ENCODE results near the gene SF3B4.
"Not testable (repeated sequence)": the region's sequence is repeated elsewhere in the genome, so short reads cannot be mapped to it uniquely, and the experiment has no call there.

The SF3B4 gene, protein sequence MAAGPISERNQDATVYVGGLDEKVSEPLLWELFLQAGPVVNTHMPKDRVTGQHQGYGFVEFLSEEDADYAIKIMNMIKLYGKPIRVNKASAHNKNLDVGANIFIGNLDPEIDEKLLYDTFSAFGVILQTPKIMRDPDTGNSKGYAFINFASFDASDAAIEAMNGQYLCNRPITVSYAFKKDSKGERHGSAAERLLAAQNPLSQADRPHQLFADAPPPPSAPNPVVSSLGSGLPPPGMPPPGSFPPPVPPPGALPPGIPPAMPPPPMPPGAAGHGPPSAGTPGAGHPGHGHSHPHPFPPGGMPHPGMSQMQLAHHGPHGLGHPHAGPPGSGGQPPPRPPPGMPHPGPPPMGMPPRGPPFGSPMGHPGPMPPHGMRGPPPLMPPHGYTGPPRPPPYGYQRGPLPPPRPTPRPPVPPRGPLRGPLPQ

DNA sequence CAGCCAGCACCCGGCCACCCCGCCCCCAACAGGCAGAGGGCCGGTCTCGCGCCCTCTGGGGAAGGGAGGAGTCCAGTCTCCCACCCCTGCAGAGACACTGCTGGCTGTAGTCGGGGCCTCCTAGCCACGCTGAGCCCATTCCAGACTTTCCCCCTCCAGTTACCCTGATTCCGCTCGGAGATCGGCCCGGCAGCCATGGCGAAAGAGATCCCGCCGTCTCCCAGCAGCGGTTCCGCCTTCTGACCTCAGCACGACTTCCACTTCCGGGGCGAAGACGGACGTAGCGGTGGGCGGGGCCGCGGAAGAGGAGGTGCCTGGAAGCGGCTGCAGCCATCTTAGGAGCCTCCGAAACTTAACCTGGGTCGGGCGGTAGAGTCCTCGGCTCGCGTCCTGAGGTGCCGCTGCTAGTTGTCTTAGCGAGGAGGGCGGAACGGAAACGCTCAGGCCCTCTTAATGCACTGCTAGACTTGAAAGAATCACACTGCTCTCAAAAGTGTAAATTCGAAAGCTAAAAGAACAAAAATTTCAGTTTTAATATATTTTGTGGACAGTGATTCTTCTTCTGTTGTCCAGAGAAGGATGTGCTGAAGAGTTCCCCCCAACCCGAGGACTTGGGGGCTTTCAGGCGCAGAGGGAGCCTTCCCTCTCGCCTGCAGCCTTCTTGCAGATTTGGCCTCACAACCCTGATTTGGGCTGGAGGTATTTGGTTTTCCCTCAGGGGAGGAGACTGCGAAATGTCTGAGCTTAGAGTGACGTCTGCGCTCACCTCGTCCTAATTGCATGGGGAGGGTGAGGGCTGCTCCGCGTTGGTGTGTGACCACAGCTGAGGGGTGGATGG, at the start of gene SF3B4:
SF3B4 (minus strand) TSS at position 241 of the 838 bp plus-strand sequence; CDS start at position 197, 44 bp downstream.
- Mint-ChIP-seq H3K4me3 (peak within 1 kb of the TSS; percentile 97), H3K36me3 (peaks cover 35 to 47% of the 10 kb centered on the region in 2 donors), H3K4me1 (peaks cover 30 to 50% of the 10 kb centered on the region in 2 donors), H3K27me3 (peaks cover 13 to 16% of the 10 kb centered on the region in 2 donors), H3K27ac (peak within 1 kb of the TSS; percentile 98), H3K9me3 (no peaks in the 10 kb centered on the region)
- peak; percentile 97 to 99 for ATAC-seq (replicated peaks)
- DNase-seq: peak; percentile 93

DNA sequence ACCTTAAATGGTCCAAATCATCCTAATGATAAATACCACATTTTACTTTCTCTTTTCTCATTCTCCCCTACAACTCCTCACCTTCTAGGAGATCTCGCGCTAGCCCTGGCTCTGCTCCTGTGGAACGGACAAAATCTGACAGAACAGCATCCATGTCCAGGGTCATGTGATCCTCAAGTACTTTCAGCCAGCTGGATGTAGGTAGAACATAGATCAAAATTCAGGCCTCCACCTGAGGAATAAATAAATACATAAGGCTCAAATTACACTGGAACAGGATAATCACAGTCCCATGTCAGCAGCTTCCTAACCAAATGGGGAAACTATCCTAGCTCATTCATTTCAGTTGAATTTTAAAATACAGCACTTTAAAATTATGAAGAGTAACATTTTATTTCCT, 49.7 kb upstream of the SF3B4 start:
- no peak overlapping the region for H3K27ac Mint-ChIP-seq
- DNase-seq (no peak), ATAC-seq (replicated peaks) (no peak)
- peaks cover 6 to 11% of the 10 kb centered on the region in 2 donors for H3K4me1 Mint-ChIP-seq
- no peak overlapping the region for H3K4me3 Mint-ChIP-seq
- H3K36me3 Mint-ChIP-seq: peaks cover 24 to 56% of the 10 kb centered on the region in 2 donors
- peaks cover 8 to 47% of the 10 kb centered on the region in 2 donors for H3K27me3 Mint-ChIP-seq
- H3K9me3 Mint-ChIP-seq: no peaks in the 10 kb centered on the region

DNA sequence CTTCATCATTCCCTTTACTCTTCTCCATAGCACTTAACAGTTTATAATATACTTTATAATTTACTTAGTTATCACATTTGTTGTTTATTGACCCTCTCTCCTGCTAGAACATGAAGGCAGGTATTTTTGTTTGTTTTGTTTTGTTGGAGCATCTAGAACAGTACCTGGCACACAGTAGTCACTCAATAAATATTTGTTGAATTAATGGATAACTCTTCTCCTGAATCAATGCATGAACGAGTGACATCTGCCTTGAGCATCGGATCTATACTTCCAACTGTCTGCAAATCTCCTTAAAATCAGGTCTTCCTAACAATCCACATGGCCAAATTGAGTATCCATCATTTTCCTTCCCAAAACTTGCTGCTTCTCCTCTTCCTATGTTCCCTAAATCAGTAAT, 44.9 kb upstream of the SF3B4 start:
- peaks cover 37 to 58% of the 10 kb centered on the region in 2 donors for H3K36me3 Mint-ChIP-seq

DNA sequence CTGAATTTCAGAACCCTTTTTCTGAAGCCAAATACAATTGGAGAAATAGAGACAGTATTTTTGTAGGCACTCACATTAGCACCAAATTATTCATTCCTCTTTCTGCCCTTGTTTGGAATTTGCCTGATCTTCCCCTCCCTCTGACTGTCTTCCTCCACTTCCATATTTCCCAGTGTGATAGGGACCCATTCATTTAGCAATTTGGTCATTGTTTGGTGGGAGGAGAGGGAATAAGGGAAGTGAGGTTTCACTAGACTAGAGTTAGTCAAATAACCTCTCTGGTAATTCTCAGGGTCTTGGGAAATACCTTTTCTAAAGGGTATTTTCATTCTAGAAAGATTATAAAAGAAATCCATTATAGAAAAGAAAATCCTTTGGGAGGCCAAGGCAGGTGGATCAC, 40.0 kb upstream of the SF3B4 start:
- no peak for ATAC-seq (replicated peaks)
- Mint-ChIP-seq H3K27me3 (peaks cover 5 to 12% of the 10 kb centered on the region in 2 donors), H3K4me3 (no peak overlapping the region), H3K4me1 (no peaks in the 10 kb centered on the region), H3K36me3 (peaks cover 41 to 61% of the 10 kb centered on the region in 2 donors), H3K9me3 (no peaks in the 10 kb centered on the region), H3K27ac (no peak overlapping the region)
- DNase-seq: no peak

More for the DNA sequence above, 44.9 kb upstream of the SF3B4 start:
- H3K27me3 Mint-ChIP-seq: peaks cover 7 to 22% of the 10 kb centered on the region in 2 donors
- DNase-seq (no peak), ATAC-seq (replicated peaks) (no peak)
- H3K27ac Mint-ChIP-seq: no peak overlapping the region
- H3K9me3 Mint-ChIP-seq: no peaks in the 10 kb centered on the region
- H3K4me1 Mint-ChIP-seq: peaks cover 0 to 2% of the 10 kb centered on the region in 2 donors
- no peak overlapping the region for H3K4me3 Mint-ChIP-seq

DNA sequence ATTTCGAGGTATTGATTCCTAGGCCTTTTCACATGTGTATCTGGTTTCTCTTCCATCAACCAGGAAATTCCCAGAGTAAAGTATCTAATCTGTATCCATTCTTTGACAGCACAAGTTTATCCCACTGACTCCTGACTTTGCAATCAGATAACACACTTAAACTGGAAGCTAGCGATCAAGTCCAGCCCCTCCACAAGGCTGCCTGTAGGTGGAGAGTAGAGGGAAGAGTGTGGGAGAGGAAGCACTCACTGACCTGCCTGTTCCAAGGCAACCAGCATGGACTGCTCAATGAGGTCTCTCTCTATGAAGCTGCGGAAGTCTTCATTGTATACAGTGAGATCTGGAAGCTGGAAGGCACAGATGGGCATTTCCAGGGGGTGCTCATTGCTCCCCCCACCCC, 39.4 kb upstream of the SF3B4 start:
- H3K36me3 Mint-ChIP-seq: peaks cover 41 to 55% of the 10 kb centered on the region in 2 donors
- no peak overlapping the region for H3K4me3 Mint-ChIP-seq
- peaks cover 3 to 4% of the 10 kb centered on the region in 2 donors for H3K4me1 Mint-ChIP-seq
- no peak for DNase-seq
- peaks cover 5 to 12% of the 10 kb centered on the region in 2 donors for H3K27me3 Mint-ChIP-seq
- H3K27ac Mint-ChIP-seq: no peak overlapping the region
- H3K9me3 Mint-ChIP-seq: no peaks in the 10 kb centered on the region
- no peak for ATAC-seq (replicated peaks)

DNA sequence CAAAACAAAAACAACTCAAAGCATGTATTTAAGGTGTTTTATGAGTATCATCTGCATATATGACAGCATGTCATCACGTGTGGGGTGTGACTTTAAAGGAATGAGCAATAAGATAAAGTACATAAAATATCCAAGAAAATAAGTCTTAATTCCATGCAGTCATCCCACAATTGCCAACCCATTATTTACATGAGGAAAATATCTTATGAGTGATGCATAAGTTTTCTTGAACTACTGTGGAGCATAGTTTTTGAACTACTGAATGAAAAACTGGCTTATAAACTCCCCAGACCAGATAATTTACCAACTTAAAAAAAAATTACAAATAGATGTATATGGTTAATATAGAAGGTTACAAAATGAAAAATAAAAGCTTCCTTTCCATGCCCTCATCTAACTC, 38.8 kb upstream of the SF3B4 start:
- Mint-ChIP-seq H3K36me3 (peaks cover 37 to 56% of the 10 kb centered on the region in 2 donors), H3K4me3 (no peak overlapping the region), H3K27me3 (peaks cover 5 to 13% of the 10 kb centered on the region in 2 donors), H3K4me1 (peaks cover 3 to 7% of the 10 kb centered on the region in 2 donors), H3K9me3 (no peaks in the 10 kb centered on the region), H3K27ac (no peak overlapping the region)
- DNase-seq (no peak), ATAC-seq (replicated peaks) (no peak)

DNA sequence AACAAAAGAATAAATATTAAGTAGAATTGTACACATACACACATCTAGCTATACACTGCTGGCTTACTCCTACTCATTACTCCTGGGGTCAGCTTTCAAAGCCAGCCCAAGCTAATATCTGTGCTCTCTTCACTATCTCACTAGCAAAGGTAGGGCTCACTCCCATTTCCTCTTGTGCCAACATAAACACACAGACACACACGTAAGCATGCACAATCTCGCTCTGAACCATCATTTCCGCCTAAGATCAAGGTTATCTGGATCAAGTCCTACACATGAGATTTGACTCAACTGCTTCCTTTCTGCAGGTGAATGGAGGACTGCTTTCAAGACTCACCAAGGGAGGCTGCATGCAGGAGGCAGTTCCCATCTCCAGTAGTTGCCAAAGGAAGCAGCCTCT, 37.8 kb upstream of the SF3B4 start:
- ATAC-seq (replicated peaks): no peak
- Mint-ChIP-seq H3K36me3 (peaks cover 31 to 56% of the 10 kb centered on the region in 2 donors), H3K27me3 (peaks cover 15 to 21% of the 10 kb centered on the region in 2 donors), H3K9me3 (no peaks in the 10 kb centered on the region), H3K4me1 (peaks cover 3 to 7% of the 10 kb centered on the region in 2 donors), H3K27ac (no peak overlapping the region), H3K4me3 (no peak overlapping the region)
- DNase-seq: no peak

DNA sequence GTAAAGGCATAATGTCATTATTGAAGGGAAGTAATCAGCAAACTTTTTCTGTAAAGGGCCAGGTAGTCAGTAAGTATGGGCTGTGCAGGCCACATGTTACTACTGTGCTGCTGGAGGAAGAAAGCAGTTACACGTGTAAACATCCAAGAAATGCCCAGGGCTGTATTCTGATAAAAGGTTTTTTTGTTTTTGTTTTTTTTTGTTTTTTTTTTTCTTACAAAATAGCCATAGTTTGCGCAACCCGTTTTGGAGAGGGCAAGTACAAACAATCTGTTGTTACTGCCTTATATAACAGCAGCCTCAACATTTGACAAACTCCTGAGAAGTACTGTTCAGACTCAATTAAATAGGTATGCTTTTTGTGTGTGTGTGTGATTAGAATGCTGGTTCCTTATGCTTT, 35.8 kb upstream of the SF3B4 start:
- H3K36me3 Mint-ChIP-seq: peaks cover 47 to 74% of the 10 kb centered on the region in 2 donors

DNA sequence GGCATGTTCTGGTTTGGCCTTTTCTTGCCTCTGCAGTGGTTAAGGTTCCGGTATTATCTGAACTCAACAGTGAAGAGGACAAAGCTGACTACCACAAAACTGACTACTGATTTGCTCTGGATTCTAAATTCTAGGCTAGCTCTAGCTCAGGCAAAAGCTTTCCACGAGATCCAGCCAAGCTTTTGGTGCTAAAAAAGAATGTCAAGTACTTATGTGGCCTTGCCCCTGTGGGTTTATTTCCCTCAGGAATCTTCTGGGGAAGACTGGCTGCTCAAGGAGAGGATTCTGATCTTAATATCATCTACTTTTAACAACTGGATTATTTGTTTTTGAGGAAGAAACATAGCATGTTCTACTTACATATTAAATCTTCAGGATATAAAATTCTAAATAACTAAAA, 35.1 kb upstream of the SF3B4 start:
- ATAC-seq (replicated peaks): no peak
- no peak for DNase-seq
- no peak overlapping the region for H3K27ac Mint-ChIP-seq
- no peaks in the 10 kb centered on the region for H3K9me3 Mint-ChIP-seq
- H3K4me3 Mint-ChIP-seq: no peak overlapping the region
- peaks cover 21 to 34% of the 10 kb centered on the region in 2 donors for H3K27me3 Mint-ChIP-seq
- H3K4me1 Mint-ChIP-seq: peaks cover 3 to 7% of the 10 kb centered on the region in 2 donors
- H3K36me3 Mint-ChIP-seq: peaks cover 50 to 75% of the 10 kb centered on the region in 2 donors

More for the DNA sequence above, 35.8 kb upstream of the SF3B4 start:
- ATAC-seq (replicated peaks): no peak
- DNase-seq: no peak
- no peak overlapping the region for H3K4me3 Mint-ChIP-seq
- no peak overlapping the region for H3K27ac Mint-ChIP-seq
- no peaks in the 10 kb centered on the region for H3K9me3 Mint-ChIP-seq
- peaks cover 21 to 31% of the 10 kb centered on the region in 2 donors for H3K27me3 Mint-ChIP-seq
- peaks cover 3 to 7% of the 10 kb centered on the region in 2 donors for H3K4me1 Mint-ChIP-seq

DNA sequence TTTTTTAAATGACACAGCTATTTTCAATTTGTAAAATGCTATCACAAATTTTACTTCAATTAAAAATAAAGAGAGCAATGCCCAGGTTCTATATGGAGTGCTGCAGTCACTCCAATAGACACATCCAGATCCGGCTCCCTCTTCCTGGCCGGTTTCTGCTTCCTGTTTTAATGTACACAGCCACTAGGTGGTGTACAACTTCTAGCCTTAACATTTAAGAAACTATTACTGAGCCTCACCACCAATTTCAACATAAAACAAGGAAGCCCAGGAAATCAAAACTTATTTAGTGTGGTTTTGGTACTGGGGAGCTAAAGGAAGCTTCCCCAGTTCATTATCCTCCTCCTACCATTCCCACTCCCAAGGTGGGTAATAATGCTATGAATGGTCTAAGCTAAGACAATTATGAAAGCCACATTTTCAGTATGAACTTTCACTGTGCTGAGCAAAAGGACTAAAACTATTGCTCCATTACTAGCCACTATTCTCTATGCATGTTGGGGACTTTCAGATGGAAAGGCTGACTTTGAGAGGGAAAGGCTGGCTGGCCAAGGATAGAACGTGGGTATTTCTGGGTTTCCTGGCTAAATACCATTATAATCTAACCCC, 34.5 kb upstream of the SF3B4 start:
- no peak overlapping the region for H3K4me3 Mint-ChIP-seq
- peak; percentile 18 for DNase-seq
- no peaks in the 10 kb centered on the region for H3K9me3 Mint-ChIP-seq
- ATAC-seq (replicated peaks): peak; percentile 64 to 70
- peaks cover 52 to 77% of the 10 kb centered on the region in 2 donors for H3K36me3 Mint-ChIP-seq
- H3K4me1 Mint-ChIP-seq: peaks cover 3 to 7% of the 10 kb centered on the region in 2 donors
- H3K27me3 Mint-ChIP-seq: peaks cover 21 to 36% of the 10 kb centered on the region in 2 donors
- H3K27ac Mint-ChIP-seq: no peak overlapping the region

DNA sequence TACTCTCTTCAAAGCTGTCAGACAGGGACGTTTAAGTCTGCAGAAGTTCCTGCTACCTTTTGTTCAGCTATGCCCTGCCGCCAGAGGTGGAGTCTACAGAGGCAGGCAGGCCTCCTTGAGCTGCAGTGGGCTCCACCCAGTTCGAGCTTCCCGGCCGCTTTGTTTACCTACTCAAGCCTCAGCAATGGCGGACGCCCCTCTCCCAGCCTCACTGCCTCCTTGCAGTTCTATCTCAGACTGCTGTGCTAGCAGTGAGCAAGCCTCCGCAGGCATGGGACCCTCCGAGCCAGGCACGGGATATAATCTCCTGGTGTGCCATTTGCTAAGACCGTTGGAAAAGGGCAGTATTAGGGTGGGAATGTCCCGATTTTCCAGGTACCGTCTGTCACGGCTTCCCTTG, 29.9 kb upstream of the SF3B4 start:
- H3K4me3 Mint-ChIP-seq; H3K9me3 Mint-ChIP-seq; H3K27ac Mint-ChIP-seq; DNase-seq; ATAC-seq (replicated peaks); H3K4me1 Mint-ChIP-seq: not testable (repeated sequence)
- Mint-ChIP-seq H3K27me3 (peaks cover 23 to 57% of the 10 kb centered on the region in 2 donors), H3K36me3 (peaks cover 47 to 83% of the 10 kb centered on the region in 2 donors)

DNA sequence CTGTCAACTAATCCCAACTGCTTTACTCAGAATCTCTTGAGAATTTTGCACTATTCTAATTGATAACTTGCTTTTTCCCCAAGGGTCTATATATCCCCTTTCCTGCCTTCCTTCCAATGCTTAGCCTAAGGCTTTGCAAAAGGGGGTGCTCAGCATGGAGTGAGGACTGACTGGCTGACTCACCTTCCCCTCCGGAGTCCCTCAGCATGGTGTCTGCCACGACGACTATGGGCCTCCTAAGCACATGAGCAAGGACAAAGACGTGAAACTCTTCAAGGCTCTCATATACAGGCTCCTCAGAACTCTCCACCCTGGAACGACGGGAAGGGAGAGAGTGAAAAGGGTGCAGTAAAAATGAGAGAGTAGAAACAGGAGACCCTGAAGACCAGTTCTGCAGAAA, 22.3 kb upstream of the SF3B4 start:
- Mint-ChIP-seq H3K4me1 (no peaks in the 10 kb centered on the region), H3K36me3 (peaks cover 33 to 67% of the 10 kb centered on the region in 2 donors), H3K27ac (no peak overlapping the region), H3K4me3 (no peak overlapping the region), H3K9me3 (no peaks in the 10 kb centered on the region), H3K27me3 (peaks cover 3 to 13% of the 10 kb centered on the region in 2 donors)
- DNase-seq (no peak), ATAC-seq (replicated peaks) (no peak)

DNA sequence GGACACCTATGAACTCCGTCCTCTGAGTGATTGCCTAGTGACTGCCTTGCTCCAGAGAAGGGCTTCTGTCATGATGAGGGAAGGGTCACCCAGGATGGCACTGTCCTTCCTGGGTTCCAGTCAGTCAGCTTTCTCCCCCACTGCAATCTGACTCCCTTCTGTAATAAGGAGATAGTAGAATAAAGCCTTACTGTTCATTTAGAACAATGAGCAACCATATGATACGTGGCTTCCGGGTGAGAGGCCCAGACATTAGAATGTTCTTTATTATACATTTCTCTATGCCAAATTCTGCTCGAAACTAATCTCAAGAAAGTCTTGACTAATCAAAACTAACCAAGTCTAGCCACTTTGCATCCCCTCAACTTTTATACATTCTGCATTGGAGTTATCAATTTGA, 17.6 kb upstream of the SF3B4 start:
- H3K4me3 Mint-ChIP-seq: no peak overlapping the region
- H3K4me1 Mint-ChIP-seq: peaks cover 0 to 3% of the 10 kb centered on the region in 2 donors
- ATAC-seq (replicated peaks) (no peak), DNase-seq (no peak)
- H3K36me3 Mint-ChIP-seq: peaks cover 50 to 61% of the 10 kb centered on the region in 2 donors
- H3K27ac Mint-ChIP-seq: no peak overlapping the region
- H3K27me3 Mint-ChIP-seq: peaks cover 16 to 19% of the 10 kb centered on the region in 2 donors
- H3K9me3 Mint-ChIP-seq: no peaks in the 10 kb centered on the region

DNA sequence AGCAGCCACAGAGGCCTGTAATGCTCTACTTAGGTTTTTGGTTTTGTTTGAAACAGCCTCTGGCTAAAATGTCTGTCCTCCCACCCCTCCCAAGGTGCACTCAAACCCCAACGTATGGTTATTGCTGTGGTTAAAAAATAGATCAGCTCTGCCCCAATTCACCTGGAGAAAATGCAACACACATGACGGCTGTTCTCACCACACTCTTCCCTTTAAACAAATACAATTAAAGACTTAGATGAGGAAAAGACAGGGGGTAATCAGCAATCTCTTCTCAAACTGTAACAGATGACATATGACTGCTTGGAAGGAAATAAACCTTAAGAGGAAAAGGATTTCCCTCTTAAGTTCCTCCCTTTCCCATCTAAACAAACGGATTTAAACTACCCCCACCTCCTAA, 15.3 kb upstream of the SF3B4 start:
- Mint-ChIP-seq H3K27me3 (peaks cover 16 to 19% of the 10 kb centered on the region in 2 donors), H3K4me3 (no peak overlapping the region), H3K27ac (no peak overlapping the region), H3K4me1 (peaks cover 8 to 9% of the 10 kb centered on the region in 2 donors), H3K36me3 (peaks cover 38 to 42% of the 10 kb centered on the region in 2 donors), H3K9me3 (no peaks in the 10 kb centered on the region)
- ATAC-seq (replicated peaks): no peak
- no peak for DNase-seq

Data from stimulated activated naive B cell treated with anti-CD40 and anti-IgM and Interleukin-4, amounts not matched to agents 10 μg/mL and 1 μg/mL and 100 μg/mL, for 72 hours (primary cell).